ENCODE measurements around the gene CNEP1R1.
A peak's percentile ranks its signal among the peaks of the same experiment; 100 is the strongest.
"Not testable (repeated sequence)": the region's sequence is repeated elsewhere in the genome, so short reads cannot be mapped to it uniquely, and the experiment has no call there.

Gene CNEP1R1, protein sequence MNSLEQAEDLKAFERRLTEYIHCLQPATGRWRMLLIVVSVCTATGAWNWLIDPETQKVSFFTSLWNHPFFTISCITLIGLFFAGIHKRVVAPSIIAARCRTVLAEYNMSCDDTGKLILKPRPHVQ

DNA sequence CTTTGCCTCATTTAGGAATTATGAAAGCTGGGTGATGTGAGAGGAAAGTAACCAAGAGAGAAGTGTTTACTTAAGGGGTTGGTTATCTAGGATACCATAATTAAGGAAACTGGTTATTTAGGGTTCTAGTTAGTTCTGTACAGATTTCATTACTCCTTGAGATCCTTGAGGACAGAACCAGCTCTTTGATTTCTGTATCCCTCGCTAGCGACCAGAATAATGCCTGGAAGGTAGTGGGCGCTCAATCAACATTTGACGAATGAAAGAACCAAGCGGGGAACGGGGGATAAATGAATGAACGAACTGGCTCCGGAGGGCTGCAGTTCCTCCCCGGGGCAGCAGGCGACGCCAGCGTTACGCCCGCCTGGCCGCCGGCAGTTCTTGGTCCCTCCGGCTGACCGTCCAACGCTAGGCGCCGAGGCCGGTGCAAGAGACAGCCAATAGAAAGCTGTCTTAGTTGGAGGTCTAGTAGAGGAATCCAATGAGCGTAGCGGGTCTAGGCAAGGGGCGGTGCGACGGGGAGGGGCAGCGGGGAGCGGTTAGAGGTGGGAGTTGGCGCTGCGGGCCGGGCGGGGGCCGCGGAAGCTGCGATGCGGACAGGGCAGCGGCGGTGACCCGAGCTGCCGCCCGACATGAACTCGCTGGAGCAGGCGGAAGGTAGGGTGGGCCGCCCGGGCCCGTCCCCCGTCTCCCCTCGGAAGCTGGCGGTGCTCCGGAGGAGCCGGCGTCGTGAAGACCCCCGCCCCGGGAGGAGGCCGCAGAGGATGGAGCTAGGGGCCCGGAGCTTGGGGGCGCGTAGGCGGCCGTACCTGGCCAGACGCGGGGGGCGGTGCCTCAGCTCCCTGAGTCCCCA, at the start of gene CNEP1R1:
CNEP1R1 (plus strand) TSS at position 542 of the 853 bp plus-strand sequence; CDS start at position 633, 91 bp downstream.
- peak; percentile 92 for DNase-seq

DNA sequence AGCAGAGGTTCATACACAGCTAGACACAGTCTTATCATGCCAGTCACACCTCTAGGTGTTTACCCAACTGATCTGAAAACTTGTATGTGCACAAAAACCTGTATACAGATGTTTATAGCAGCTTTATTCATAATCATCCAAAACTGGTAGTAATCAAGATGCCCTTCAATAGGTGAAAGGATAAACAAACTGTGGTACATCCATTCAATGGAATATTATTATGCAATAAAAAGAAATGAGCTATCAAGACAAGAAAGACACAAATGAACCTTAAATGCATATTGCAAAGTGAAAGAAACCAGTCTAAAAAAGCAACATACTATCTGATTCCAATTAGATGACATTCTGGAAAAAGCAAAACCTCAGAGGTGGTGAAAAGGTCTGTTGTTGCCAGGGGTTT, 47.6 kb upstream of the CNEP1R1 start:
- DNase-seq = no peak

DNA sequence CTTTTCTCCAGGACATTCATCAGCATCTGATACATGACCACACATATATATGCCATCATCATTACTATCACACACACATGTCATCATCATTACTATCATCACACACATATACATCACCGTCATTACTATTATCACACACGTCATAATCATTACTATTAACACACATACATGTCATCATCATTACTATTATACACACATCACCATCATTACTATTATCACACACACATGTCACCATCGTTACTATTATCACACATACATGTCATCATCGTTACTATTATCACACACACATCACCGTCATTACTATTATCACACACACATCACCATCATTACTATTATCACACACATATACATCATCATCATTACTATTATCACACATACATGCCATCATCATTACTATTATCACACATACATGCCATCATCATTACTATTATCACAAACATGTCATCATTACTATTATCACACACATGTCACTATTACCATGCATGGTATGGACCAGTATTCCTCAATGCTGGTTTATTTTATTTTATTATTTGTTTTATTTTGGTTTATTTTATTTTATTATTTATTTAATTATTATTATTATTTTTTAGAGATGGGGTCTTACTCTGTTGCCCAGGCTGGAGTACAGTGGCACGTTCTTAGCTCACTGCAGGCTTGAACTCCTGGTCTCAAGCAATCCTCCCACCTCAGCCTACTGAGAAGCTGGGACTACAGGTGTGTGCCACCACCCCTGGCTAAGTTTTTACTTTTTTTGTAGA, 46.3 kb upstream of the CNEP1R1 start:
- DNase-seq = no peak

DNA sequence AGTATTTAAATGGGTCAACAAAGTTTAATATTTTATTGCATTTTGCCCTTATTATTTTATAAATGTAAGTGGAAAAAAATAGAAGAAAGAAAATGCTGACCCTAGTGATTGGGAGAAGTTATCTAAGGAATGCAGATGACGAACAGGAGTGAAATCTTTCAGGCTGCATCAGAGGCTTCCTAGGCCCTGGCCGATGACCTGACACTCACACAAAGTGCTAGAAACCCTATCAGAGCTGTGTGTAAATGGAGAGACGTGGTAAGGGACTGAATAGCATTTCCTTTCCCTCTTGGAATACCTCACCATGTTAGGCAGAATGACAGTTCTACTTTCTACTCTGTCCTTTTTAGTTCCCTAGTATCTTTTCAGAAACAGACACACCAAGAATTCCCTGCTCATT, 44.9 kb upstream of the CNEP1R1 start:
- no peak for DNase-seq

DNA sequence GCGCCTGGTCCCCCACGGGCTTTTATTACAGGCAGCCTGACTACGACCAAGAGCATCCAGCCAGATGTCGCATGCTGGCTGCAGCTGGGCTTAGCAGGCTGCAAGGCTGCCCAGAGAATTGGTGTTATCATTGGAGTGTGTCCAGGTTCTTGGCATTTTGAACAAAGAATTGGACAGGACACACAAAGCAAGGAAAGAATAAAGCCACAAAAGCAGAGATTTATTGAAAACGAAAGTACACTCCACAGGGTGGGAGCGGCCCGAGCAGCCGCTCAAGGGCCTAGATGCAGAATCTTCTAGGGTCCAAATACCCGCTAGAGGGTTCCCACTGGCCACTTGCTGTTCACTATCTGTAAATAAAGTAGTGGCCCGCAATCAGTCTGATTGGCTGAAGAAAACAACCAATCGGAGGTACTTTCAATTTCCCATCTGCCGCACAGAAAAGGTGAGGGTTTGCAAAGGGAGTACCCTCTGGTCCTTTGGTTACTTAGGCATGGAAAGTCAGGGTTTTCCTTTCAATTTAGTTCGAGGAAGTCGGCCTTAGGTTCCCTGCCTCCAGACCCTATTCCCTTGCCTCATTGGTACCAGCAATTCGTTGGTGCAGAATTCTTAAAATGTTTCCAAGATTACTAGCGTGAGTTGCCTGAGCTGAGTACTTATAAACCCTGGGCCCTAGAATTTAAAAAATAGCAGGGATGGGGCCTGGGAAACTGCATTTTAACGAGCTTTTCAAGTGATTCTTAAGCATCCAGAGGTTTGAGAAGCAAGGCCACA, 38.5 kb upstream of the CNEP1R1 start:
- no peak for DNase-seq

DNA sequence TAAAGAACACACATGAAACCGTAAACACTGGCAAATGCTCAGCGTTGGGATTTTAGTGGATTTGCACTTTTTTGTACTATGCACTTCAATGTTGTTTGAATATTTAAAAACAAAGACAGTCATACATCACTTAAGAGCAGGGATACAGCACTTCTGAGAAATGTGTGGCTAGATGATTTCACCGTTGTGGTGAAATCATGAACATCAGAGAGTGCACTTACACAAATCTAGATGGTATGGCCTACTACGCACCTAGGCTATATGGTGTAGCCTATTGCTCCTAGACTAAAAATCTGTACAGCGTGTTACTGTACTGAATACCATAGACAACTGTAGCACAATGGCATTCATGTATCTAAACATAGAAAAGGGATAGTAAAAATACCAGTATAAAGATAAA, 37.6 kb upstream of the CNEP1R1 start:
- no peak for DNase-seq

DNA sequence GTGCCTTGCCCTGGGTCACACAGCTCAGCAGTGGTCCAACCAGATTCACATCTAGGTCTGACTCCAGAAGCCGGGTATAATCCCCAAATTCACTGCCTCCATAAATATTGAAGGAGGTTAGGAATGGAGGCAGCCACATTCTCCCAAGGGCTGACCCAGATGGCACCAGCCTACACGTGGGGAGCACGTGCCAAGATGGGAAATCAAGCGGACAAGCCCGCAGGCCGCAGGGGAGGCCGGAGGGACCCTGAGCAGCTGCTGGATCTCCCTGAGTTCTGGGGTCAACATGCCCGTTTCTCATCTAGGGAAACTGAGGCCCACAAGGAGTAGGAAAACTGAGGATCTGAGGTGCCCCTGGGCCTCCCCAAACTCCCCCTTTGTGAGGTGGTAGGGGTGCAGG, 32.2 kb upstream of the CNEP1R1 start:
- no peak for DNase-seq

DNA sequence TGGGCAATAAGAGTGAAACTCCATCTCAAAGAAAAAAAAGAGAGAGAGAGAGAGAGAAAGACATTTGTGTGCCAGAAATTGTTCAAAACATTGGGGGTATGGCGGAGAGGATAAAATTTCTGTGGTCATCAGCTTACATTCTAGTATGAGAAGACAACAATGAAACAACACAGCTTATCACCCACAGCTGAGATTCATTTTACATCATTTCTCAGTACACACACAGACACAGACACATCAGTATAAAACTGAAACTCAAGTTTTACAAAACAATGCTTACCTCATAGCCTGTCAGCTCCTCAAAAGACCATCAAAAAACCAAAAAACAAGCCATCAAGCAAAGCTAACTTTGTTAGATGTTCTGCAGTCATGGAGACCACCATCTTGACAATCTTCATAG, 31.4 kb upstream of the CNEP1R1 start:
- DNase-seq = no peak

DNA sequence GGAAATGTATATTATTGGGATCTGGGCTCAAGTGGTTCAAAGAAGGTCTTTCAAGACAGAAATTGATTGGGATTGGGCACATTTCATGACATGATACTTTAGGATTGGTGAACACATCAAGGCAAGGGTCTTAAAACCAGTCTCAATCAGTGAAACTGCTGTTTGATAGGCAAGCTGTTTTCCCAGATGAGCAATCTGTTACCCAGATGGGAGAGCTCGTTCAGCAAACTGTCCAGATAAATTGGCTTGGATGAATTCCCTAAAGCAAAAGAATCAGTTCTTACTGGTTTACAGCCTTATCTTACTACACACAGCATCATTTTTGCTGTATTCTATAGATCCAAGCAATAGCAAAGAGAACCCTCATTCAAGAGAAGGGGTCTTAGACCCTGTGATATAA, 31.0 kb upstream of the CNEP1R1 start:
- DNase-seq = no peak

DNA sequence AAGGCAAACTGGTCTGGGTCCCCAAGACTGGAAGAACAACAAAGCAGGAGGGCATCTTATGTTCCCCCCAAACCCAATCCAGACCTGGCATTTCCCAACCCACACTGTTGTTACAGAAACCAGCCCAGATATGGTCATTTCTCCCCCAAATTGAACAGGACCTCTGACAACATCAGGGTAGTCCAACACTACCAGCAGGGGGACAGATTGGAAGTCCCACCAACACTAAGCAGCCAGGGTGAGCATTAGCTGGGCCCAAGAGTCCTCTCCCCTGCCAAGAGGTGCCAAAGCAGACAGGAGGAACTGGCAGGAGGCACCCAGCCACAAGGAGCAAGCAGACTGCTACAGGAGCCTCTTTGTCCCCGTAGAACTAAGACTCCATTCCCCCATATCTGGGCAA, 29.3 kb upstream of the CNEP1R1 start:
- no peak for DNase-seq

DNA sequence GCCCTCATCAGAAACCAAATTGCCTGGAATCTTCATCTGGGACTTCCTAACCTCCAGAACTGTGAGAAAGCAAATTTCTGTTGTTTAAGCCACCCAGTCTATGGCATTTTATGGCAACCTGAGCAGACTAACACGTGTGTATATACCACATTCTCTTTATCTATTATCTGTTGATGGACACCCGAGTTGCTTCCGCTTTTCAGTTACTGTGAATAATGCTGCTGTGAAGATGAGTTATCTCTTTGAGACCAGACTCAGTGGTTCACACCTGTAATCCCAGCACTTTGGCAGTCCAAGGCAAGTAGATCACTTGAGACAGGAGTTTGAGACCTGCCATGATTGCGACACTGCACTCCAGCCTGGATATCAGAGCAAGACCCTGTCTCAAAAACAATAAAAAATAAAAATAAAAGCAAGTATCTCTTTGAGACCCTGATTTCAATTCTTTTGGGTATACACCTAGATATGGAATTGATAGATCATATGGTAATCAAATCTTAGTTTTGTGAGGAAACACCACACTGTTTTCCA, 27.2 kb upstream of the CNEP1R1 start:
- DNase-seq = no peak

DNA sequence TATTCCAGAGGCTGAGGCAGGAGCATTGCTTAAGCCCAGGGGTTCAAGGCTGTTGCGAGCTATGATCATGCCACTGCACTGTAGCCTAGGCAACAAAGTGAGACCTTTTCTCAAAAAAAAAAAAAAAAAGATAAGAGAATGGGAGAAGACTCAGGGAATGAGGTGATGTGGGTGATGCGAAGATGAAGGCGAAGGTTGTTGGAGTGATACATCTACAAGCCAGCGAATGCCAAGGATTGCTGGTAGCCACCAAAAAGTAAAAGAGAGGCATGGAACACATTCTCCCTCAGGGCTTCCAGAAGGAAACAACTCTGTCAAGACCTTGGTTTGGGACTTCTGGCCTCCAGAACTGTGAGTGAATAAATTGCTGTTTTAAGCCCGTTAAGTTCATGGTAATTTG, 26.0 kb upstream of the CNEP1R1 start:
- DNase-seq = no peak

DNA sequence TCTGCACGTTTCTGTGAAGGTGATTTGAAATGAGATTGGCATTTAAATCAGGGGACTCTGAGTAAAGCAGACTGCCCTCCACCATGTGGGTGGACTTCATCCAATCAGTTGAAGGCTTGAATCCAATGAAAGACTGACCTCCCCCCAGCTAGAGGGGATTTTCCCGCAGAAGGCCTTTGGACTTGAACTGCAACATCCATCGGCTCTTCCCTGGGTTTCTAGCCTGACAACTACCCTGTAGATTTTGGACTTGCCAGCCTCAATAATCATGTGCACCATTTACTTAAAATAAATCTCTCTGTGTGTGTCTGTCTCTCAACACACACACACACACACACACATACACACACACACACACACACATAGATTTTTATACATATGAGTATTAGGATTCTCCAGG, 23.9 kb upstream of the CNEP1R1 start:
- DNase-seq = no peak

DNA sequence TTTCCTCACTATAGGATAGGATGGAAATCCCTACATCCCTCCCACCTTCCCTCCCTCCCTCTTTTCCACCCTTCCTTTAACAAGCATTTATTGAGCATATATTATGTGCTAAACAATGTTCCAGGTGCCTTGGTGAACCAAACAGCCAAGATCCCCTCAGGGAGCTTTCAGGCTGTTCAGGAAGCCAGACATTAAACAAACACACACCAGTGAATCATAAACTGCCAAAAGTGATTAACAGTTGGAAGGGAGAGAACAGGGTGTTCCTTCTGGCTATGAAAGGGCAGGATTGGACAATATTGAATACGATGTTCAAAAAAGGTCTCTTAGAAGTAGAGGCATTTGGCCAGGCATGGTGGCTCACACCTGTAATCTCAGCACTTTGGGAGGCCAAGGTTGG, 22.8 kb upstream of the CNEP1R1 start:
- no peak for DNase-seq

DNA sequence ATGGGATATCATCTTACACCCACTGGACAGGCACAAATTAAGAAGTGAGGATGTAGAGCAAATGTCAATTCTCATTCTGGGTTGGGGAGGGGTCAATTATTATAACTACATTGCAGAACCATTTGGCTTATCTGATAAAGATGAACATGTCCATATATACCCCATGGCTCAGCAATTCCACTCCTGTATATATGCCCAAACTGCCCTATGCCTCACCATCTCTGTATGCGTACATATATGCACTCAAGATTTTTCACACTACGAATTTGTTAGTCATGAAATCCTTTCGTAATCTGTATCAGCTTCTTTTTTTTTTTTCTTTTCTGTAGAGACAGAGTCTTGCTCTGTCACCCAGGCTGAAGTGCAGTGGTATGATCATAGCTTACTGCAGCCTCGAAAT, 20.8 kb upstream of the CNEP1R1 start:
- DNase-seq = no peak

DNA sequence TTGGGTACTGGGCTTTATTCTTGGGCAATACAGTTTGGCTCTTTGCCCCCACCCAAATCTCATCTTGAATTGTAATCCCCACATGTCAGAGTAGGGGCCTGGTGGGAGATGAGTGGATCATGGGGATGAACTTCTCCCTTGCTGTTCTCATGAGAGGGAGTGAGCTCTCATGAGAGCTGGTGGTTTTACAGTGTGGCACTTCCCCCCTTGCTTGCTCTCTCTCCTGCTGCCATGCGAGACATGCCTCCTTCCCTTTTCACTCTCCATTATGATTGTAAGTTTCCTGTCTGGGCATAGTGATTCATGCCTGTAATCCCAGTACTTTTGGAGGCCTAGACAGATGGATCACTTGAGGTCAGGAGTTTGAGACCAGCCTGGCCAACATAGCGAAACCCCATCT, 18.1 kb upstream of the CNEP1R1 start:
- no peak for DNase-seq

DNA sequence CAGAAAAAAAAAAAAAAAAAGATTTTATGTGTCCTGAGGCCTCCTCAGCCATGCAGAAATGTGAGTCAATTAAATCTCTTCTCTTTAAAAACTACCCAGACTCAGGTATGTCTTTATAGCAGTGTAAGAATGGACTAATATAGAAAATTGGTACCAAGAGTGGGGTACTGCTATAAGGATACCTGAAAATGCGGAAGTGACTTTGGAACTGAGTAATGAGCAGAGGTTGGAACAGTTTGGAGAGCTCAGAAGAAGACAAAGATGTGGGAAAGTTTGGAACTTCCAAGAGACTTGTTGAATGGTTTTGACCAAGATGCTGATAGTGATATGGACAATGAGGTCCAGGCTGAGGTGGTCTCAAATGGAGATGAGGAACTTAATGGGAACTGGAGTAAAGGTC, 17.3 kb upstream of the CNEP1R1 start:
- no peak for DNase-seq

DNA sequence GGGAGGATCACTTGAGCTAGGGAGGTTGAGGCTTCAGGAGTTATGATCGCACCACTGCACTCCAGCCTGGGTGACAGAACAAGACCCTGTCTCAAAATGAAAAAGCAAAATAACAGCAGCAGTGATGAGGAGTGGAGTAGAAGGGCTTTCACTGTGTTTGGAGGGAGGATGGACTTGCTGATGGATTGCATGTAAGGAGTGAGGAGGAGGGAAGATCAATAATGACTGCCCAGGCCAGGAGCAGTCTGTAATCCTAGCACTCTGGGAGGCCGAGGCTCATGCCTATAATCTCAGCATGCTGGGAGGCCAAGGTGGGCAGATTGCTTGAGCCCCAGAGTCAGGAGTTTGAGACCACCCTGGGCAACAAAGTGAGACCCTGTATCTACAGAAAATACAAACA, 14.8 kb upstream of the CNEP1R1 start:
- no peak for DNase-seq

DNA sequence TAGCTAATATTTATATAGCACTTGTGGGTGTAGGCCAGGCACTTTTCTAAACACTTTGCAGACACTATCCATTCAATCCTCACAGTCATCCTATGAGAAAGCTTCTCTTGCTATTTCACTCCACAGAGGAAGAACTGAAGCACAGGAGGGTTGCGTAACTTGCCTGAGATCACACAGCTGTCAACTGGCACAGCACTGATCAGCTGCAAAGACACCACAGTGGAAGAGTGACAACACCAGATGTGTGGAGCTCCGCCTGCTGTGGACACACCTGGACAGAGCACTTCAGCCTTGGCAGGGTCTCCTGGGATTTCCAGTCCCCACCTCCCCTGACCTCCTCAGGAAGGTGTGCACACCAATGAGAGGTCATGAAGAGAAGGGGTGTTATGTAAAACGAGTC, 13.3 kb upstream of the CNEP1R1 start:
- no peak for DNase-seq

DNA sequence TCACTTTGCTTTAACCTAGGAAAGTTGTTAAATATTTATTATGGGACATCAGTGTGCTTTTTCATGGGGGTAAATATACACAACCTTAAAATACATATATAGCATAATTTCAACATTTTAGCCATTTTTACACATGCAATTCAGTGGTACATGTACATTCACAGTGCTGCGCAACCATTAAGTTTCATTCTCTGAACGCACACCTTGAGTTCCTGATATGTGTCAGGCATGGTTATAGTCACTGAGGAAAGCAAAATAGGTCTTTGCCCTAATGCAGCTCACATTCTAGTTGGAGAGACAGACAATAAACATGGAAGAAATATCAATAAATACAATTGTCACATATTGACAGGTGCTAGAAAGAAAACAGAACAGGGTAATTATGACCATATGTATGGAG, 12.8 kb upstream of the CNEP1R1 start:
- DNase-seq = no peak

DNA sequence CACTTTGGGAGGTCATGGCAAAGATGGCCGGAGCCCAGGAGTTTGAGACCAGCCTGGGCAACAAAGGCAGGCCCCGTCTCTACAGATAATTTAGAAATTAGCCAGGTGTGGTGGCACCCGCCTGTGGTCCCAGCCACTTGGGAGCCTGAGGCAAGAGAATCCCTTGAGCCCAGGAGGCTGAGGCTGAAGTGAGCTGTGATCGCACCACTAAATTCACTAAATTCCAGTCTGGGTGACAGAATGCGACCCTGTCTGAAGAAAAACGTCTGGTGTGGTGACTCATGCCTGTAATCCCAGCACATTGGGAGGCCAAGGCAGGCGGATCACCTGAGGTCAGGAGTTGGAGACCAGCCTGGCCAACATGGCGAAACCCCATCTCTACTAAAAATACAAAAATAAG, 10.8 kb upstream of the CNEP1R1 start:
- not testable (repeated sequence) for DNase-seq

DNA sequence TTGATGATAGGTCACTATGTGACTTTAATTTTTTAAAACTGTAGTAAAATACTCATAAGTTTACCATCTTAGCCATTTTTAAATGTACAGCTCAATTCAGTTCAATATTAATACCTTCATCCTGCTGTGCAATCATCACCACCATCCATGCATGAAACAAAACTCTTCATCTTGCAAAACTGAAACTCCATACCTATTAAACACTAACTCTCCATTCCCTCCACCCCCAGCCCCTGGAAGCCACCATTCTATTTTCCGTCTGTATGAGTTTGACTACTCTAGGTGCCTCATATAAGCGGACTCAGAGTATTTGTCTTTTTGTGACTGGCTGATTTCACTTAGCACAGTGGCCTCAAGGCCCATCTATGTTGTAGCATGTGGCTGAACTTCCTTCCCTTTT, 9.4 kb upstream of the CNEP1R1 start:
- no peak for DNase-seq

DNA sequence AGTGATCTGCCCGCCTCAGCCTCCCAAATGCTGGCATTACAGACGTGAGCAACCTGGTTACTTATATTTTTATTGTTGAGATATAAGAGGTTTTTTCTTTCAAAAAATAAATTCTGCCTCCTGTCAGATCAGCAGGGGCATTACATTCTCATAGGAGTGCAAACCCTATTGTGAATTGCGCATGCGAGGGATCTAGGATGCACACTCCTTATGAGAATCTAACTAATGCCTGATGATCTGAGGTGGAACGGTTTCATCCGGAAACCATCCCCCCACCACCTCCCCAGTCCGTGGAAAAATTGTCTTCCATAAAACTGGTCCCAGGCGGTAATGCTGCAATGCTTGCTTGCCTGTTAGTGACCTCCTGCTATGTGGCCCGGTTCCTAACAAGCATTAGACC, 7.5 kb upstream of the CNEP1R1 start:
- no peak for DNase-seq

Measured in CD4-positive, alpha-beta T cell treated with Interleukin-6 for 4 hours (primary cell).